HG03025 (cell line): ENCODE data around the gene SLC25A47.

Experiments
- ATAC-seq: cut with Tn5 transposase; IDR thresholded peaks from one replicate; pipeline ENCODE4 v1.9.1; 2021; ENCODE audit warnings: mild to moderate bottlenecking, moderate library complexity; ENCODE audit not compliant: unreplicated experiment, low FRiP score

Gene SLC25A47

DNA sequence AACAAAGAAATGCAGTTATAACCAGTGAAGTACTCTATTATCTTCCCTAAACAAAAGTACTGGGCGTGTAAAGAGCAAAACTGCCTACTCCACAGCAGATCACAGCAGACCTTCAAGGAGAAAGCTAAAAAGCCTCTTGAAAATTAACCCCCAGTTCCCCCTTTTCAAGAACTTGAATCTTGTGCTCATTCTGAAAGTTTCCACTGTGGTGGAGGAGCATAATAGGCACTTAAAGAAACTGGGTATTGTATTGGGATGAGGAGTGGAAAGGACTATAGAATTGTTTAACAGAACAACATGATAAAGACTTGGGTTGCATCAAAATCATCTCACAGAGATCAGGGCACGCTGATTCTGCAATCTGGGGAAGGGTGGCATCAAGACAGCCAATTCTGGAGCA is 51.1 kb downstream of the SLC25A47 start:
- no peak for ATAC-seq

DNA sequence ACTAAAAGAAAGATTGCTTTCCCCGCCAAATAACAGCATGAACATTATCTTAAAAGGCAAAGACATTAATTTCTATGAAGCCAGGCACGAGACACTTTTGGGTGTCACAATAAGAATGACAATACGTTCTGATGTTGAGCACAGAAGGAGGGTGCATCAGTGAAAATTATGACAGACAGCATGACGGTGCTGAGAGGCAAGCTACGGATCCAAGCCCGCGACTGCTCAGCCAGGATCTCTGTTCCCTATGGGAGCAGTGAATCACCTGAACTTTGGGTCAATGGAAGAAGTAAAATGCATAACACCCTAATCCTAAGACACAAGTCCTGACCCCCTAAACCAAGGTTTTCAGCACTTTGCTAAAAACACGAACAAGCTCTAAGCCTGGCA is 51.7 kb downstream of the SLC25A47 start:
- no peak for ATAC-seq

DNA sequence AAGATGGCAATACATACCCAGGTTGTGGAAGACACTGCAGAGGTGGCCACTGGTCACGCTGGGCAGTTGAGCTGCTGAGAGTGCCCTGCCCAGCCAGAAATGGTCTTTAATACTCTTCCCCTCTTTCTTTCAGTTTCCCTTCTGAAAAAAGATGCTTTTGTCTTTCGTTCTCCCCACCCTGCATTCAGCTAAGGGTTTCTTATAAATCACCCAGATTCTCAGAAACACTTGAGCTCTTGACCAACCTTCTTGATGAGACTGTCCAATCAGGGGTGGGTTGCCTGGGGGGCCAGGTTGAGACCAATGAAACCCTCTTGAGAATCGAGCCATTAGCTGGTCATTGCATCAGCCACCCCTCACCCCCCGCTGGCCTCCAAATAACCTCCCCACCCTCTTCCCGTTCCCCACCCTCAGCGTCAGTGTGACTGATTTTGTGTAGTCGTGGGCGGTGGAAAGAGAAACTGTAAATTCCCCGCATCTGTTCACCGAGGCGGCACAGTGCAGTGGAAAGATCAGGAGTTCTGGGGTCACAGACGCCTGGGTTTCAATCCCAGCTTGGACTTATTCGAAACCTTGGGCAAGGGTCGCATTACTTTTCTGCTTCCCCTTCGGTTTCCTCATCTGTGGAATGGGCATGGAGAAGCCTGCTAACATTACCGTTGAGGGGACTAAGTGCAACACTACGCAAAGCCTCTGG is 52.3 kb downstream of the SLC25A47 start:
- ATAC-seq, result peak; percentile 33

DNA sequence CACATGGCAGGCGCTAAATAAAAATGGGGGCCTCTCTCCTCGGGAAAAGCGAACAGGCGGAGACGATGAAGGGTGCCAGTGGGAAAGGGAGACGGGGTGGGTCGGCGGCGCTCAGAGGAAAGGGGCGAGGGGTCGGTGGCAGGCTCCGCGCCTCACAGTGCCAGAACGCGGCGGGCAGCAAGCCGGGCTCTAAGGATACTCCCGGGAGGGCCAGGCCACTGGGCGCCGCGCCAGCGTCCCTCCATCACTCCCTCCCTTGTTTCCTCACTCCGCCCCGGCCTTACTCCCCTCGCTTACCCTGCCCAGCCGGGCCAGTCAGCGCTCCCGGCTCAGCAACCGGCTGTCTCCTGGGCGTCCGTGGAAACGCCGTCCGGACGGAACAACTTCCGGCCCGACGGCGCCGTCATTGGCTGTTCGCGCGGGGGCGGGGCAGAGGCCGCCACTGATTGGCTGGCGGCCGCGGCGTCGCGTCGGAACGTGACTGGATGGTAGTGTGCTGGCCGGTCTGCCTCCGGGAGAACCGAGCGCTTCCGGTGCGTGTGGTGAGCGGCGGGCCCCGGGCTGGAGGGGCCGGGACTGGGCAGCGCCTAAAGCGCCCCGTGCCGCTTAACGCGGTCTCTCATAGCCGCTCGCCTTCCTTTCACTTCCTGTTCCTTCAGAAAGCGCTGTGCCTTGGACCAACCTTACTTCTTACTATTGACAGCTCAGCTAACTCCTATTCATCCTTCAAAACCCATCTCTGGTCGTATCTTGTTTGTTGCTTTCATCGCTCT is 53.0 kb downstream of the SLC25A47 start, which contains the start of gene WDR25:
Gene WDR25 (plus strand): TSS at position 523 of the 773 bp plus-strand sequence.
- peak; percentile 78 for ATAC-seq

DNA sequence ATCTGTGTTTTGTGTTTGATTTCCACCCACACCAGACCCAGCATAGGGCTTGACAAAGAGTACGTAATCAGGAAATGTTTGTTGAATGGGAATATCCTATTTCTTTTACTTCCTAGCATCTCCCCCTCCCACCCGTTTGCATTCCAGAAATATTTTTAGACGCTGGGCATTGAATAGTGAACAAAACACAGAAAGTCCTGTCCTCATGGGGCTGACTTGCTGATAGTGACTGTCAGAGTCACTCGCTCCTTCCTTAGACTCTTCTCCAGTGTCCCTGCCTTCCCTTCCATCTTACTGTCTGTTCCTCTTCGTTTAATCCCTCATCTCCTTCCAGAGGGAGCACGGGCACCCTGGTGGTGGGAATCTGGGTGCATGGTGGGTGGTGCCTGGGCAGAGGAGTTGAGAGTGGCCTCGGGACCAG is 53.6 kb downstream of the SLC25A47 start:
- no peak for ATAC-seq
